Liver (tissue), 9 donors: ENCODE results near the gene CEP128. TPM values are rescaled to one million over a fixed set of nuclear protein-coding genes. Genes with fewer than 3 reads are reported as not detected.

Experiments used
- DNase-seq: peaks from one replicate; pipeline ENCODE4 v3.0.0-alpha.2; 2017; ENCODE audit warnings: low spot score
- H3K27ac ChIP-seq, 2 donors: one replicate each; pipeline ENCODE4 v1.7.0; 2013; ENCODE audit warnings: inconsistent platforms in 2 of 2, low read length in 2 of 2, control low read depth in 1 of 2, low read depth in 1 of 2, mild to moderate bottlenecking in 1 of 2
- H3K27me3 ChIP-seq, 4 donors: one replicate each; pipeline versions ENCODE4 v1.6.1 to v1.7.0; 2013; ENCODE audit warnings: low read length in 3 of 4, inconsistent platforms in 1 of 4, mild to moderate bottlenecking in 1 of 4, moderate library complexity in 1 of 4; ENCODE audit not compliant: control insufficient read depth in 4 of 4, insufficient read depth in 4 of 4
- H3K36me3 ChIP-seq, 4 donors: one replicate each; pipeline versions ENCODE4 v1.6.1 to v1.7.0; 2013; ENCODE audit warnings: low read length in 3 of 4, mild to moderate bottlenecking in 3 of 4, low read depth in 1 of 4, moderate library complexity in 1 of 4; ENCODE audit not compliant: control insufficient read depth in 4 of 4, insufficient read depth in 3 of 4
- H3K4me1 ChIP-seq, 4 donors: one replicate each; pipeline versions ENCODE4 v1.6.1 to v1.7.0; 2013; ENCODE audit warnings: low read length in 3 of 4, mild to moderate bottlenecking in 3 of 4, moderate library complexity in 1 of 4; ENCODE audit not compliant: control insufficient read depth in 4 of 4, insufficient read depth in 4 of 4
- H3K4me3 ChIP-seq, 3 donors: one replicate each; pipeline versions ENCODE4 v1.6.1 to v1.7.0; 2013; ENCODE audit warnings: low read length in 3 of 3, control low read depth in 1 of 3, low read depth in 1 of 3, mild to moderate bottlenecking in 1 of 3
- H3K9ac ChIP-seq, 2 donors: one replicate each; pipeline ENCODE4 v1.7.0; 2013; ENCODE audit warnings: low read length in 2 of 2, mild to moderate bottlenecking in 2 of 2, moderate library complexity in 2 of 2, control low read depth in 1 of 2, low read depth in 1 of 2
- H3K9me3 ChIP-seq, 4 donors: one replicate each; pipeline versions ENCODE4 v1.6.1 to v1.7.0; 2013; ENCODE audit warnings: low read length in 3 of 4; ENCODE audit not compliant: control insufficient read depth in 4 of 4
- ATF3 ChIP-seq: IDR thresholded peaks from 2 replicates; pipeline ENCODE4 v1.6.1; 2016; ENCODE audit warnings: antibody characterized with exemption
- EGR1 ChIP-seq, 2 donors: IDR thresholded peaks; 2 replicates each; pipeline ENCODE4 v1.6.1; 2016 to 2018; ENCODE audit warnings: antibody characterized with exemption in 2 of 2, low read depth in 2 of 2
- FOXA1 ChIP-seq: IDR thresholded peaks from 2 replicates; pipeline ENCODE4 v1.6.1; 2016; ENCODE audit warnings: antibody characterized with exemption
- FOXA2 ChIP-seq: IDR thresholded peaks from 2 replicates; pipeline ENCODE4 v1.6.1; 2016; ENCODE audit warnings: antibody characterized with exemption
- GABPA ChIP-seq, 2 donors: IDR thresholded peaks in 1 of 2; conservative IDR thresholded peaks in 1 of 2; 2 replicates each; pipeline ENCODE4 v1.6.1; 2016; ENCODE audit warnings: antibody characterized with exemption in 2 of 2, mild to moderate bottlenecking in 1 of 2, moderate library complexity in 1 of 2
- HNF4A ChIP-seq, 2 donors: conservative IDR thresholded peaks; 2 replicates each; pipeline ENCODE4 v1.6.1; 2016; ENCODE audit warnings: antibody characterized with exemption in 2 of 2, mild to moderate bottlenecking in 2 of 2
- HNF4G ChIP-seq: IDR thresholded peaks from 2 replicates; pipeline ENCODE4 v1.6.1; 2016; ENCODE audit warnings: antibody characterized with exemption
- MAX ChIP-seq: IDR thresholded peaks from 2 replicates; pipeline ENCODE4 v1.6.1; 2016; ENCODE audit warnings: antibody characterized with exemption
- NR2F2 ChIP-seq: IDR thresholded peaks from 2 replicates; pipeline ENCODE4 v1.6.1; 2016; ENCODE audit warnings: antibody characterized with exemption
- RAD21 ChIP-seq, 2 donors: IDR thresholded peaks; 2 replicates each; pipeline ENCODE4 v1.6.1; 2016; ENCODE audit warnings: antibody characterized with exemption in 2 of 2, mild to moderate bottlenecking in 2 of 2
- REST ChIP-seq: IDR thresholded peaks from 2 replicates; pipeline ENCODE4 v1.6.1; 2016; ENCODE audit warnings: antibody characterized with exemption, mild to moderate bottlenecking
- RXRA ChIP-seq, 2 donors: IDR thresholded peaks; 2 replicates each; pipeline ENCODE4 v1.6.1; 2017 to 2018; ENCODE audit warnings: antibody characterized with exemption in 2 of 2, mild to moderate bottlenecking in 1 of 2
- SP1 ChIP-seq: IDR thresholded peaks from 2 replicates; pipeline ENCODE4 v1.6.1; 2018; ENCODE audit warnings: antibody characterized with exemption, mild to moderate bottlenecking
- TAF1 ChIP-seq: conservative IDR thresholded peaks from 2 replicates; pipeline ENCODE4 v1.6.1; 2016; ENCODE audit warnings: antibody characterized with exemption, mild to moderate bottlenecking
- YY1 ChIP-seq: IDR thresholded peaks from 2 replicates; pipeline ENCODE4 v1.6.1; 2016; ENCODE audit warnings: antibody characterized with exemption, mild to moderate bottlenecking
- WGBS: extraction: QIAGEN DNeasy Blood & Tissue Kit; methylation state at CpG from one replicate; pipeline ENCODE4 v1.1.7; 2013; 5-methylcytosine and 5-hydroxymethylcytosine counted together
- polyA plus RNA-seq, 2 donors: library from polyadenylated mRNA; stranded (reverse) in 1 of 2; unstranded in 1 of 2; fragments of 200-250 nt in 1 of 2; fragments of >200 nt in 1 of 2; fragmentation: Nextera tagmentation in 1 of 2; extraction: Ambion mirVana in 1 of 2; gene quantifications; one replicate each; pipeline versions ENCODE4 v1.2.1 to v1.2.3, GENCODE V29; 2013 to 2015
- total RNA-seq, 2 donors: library from RNA; depleted of rRNA; stranded (reverse); fragments of >200 nt; gene quantifications; one replicate each; pipeline ENCODE4 v1.2.3, GENCODE V29; 2014
- TF ChIP-seq, protein P1 (sequence below): fragments of 150-350 bp; IDR thresholded peaks from 2 replicates; pipeline ENCODE4 v1.5.1; 2017; ENCODE audit warnings: improper control_type of control experiment, low read depth, low read length; ENCODE audit not compliant: missing input control
- donor health status: healthy.
- donor health status: healthy.
- donor health status: healthy.
- donor health status: healthy.
- donor health status: healthy.

Gene CEP128
- total and polyA plus RNA-seq, 4 donors, result 0.27 to 3.8 (median 1.4) TPM

DNA sequence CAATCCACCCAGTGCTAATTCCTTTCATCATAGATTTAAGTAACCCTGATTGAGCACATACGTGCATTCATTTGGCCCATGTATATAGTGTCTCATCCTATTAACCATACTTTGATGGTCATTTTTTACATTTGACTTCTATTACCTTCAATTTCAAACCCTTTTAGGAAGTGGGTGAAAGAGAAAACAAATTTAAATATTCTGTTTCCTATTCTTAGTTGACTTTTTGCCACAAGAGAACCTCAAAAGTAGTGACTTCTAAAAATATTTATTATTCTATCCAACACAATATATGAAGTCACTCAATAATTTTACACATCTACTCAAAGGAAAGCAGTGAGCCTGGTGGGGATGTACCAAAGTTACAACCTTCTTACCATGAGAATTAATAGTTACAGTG, 164.9 kb downstream of the CEP128 start:
- H3K9me3 ChIP-seq, result no peaks in the 10 kb centered on the region
- no peak for DNase-seq
- WGBS, result 92% methylated on average over 1 of the region's 1 CpG
- no peak overlapping the region for H3K9ac ChIP-seq
- H3K36me3 ChIP-seq, result no peaks in the 10 kb centered on the region
- H3K4me1 ChIP-seq, result no peaks in the 10 kb centered on the region
- no peaks in the 10 kb centered on the region for H3K27me3 ChIP-seq
- TF ChIP-seq ATF3, result no peak
- no peak for TF ChIP-seq EGR1 (IDR thresholded peaks at IDR 0.05; ENCODE audit: low read depth in 2 of 2)
- no peak for TF ChIP-seq SP1
- no peak for TF ChIP-seq YY1
- TF ChIP-seq REST, result no peak
- TF ChIP-seq, protein P1, sequence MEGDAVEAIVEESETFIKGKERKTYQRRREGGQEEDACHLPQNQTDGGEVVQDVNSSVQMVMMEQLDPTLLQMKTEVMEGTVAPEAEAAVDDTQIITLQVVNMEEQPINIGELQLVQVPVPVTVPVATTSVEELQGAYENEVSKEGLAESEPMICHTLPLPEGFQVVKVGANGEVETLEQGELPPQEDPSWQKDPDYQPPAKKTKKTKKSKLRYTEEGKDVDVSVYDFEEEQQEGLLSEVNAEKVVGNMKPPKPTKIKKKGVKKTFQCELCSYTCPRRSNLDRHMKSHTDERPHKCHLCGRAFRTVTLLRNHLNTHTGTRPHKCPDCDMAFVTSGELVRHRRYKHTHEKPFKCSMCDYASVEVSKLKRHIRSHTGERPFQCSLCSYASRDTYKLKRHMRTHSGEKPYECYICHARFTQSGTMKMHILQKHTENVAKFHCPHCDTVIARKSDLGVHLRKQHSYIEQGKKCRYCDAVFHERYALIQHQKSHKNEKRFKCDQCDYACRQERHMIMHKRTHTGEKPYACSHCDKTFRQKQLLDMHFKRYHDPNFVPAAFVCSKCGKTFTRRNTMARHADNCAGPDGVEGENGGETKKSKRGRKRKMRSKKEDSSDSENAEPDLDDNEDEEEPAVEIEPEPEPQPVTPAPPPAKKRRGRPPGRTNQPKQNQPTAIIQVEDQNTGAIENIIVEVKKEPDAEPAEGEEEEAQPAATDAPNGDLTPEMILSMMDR, result no peak
- TF ChIP-seq RAD21 (IDR thresholded peaks at IDR 0.05), result no peak
- no peak for TF ChIP-seq HNF4G
- no peak for TF ChIP-seq RXRA (IDR thresholded peaks at IDR 0.05)
- no peak for TF ChIP-seq TAF1
- no peak overlapping the region for H3K4me3 ChIP-seq
- no peak overlapping the region for H3K27ac ChIP-seq

DNA sequence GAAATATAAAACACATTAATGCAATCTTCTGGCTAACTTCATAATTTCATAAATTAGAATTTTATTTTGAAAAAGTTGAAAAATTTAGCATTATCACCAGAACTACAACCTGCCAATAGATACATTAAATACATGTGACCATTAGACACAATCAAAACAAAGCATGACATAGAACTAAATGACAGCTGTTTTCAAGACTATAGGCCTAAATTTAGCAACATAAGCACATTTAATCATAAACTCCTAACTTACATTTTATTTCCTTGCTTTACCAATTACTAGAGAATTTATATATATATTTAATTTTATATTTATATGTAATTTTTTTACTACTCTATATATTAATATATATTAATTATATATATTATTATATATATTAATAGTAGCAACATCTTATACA, 165.4 kb downstream of the CEP128 start:
- Histone ChIP-seq H3K36me3 (no peaks in the 10 kb centered on the region), H3K4me1 (no peaks in the 10 kb centered on the region), H3K27ac (no peak overlapping the region), H3K27me3 (no peaks in the 10 kb centered on the region), H3K9me3 (no peaks in the 10 kb centered on the region), H3K9ac (no peak overlapping the region), H3K4me3 (no peak overlapping the region)
- no peak for DNase-seq
- TF ChIP-seq YY1 (no peak), MAX (no peak), FOXA2 (no peak), EGR1 (IDR thresholded peaks at IDR 0.05; ENCODE audit: low read depth in 2 of 2) (no peak)

- H3K27me3 ChIP-seq, result no peaks in the 10 kb centered on the region
- no peak for DNase-seq
- H3K9me3 ChIP-seq, result no peaks in the 10 kb centered on the region
- H3K4me1 ChIP-seq, result no peaks in the 10 kb centered on the region
- no peak overlapping the region for H3K4me3 ChIP-seq
- TF ChIP-seq NR2F2, result no peak
- no peak for TF ChIP-seq HNF4A (conservative IDR thresholded peaks at IDR 0.05)
- TF ChIP-seq HNF4G, result no peak
- no peak for TF ChIP-seq SP1
- TF ChIP-seq FOXA1, result no peak
- TF ChIP-seq MAX, result no peak
- no peak for TF ChIP-seq RAD21 (IDR thresholded peaks at IDR 0.05)
- TF ChIP-seq GABPA (IDR thresholded peaks at IDR 0.05 in 1 of 2, conservative IDR thresholded peaks at IDR 0.05 in 1 of 2), result no peak
- TF ChIP-seq RXRA (IDR thresholded peaks at IDR 0.05), result no peak
- TF ChIP-seq FOXA2, result no peak
- no peaks in the 10 kb centered on the region for H3K36me3 ChIP-seq
- H3K27ac ChIP-seq, result no peak overlapping the region
- 95% methylated on average over 5 of the region's 5 CpGs for WGBS
- no peak overlapping the region for H3K9ac ChIP-seq
Measured at GRCh38 chr14:80772504-80772903, 169.0 kb downstream of the CEP128 start.
